Right atrium auricular region (tissue), 2 donors: ENCODE results near the gene RPL36AL. TPM values are rescaled to one million over a fixed set of nuclear protein-coding genes. Genes with fewer than 3 reads are reported as not detected.
"Not testable (repeated sequence)": the region's sequence is repeated elsewhere in the genome, so short reads cannot be mapped to it uniquely, and the experiment has no call there.

ENCODE experiments used
- DNase-seq: peaks from one replicate; pipeline ENCODE4 v3.0.0-alpha.2; 2019; ENCODE audit warnings: low spot score
- H3K27ac ChIP-seq, 2 donors: fragments of 200-600 bp; sonication (generic); 1 replicate in 1 of 2; 2 replicates in 1 of 2; pipeline ENCODE4 v1.5.1; 2016 to 2019
- H3K27me3 ChIP-seq, 2 donors: fragments of 200-600 bp; sonication (generic); one replicate each; pipeline versions ENCODE4 v1.5.1 to v1.6.0; 2017 to 2019
- H3K36me3 ChIP-seq: fragments of 200-600 bp; sonication (generic); one replicate; pipeline ENCODE4 v1.5.1; 2016
- H3K4me1 ChIP-seq, 2 donors: fragments of 200-600 bp; sonication (generic); one replicate each; pipeline versions ENCODE4 v1.5.1 to v1.6.0; 2017 to 2019
- H3K4me3 ChIP-seq, 2 donors: fragments of 200-600 bp; sonication (generic); 1 replicate in 1 of 2; 2 replicates in 1 of 2; pipeline ENCODE4 v1.5.1; 2017 to 2019; ENCODE audit warnings: mild to moderate bottlenecking in 1 of 2, moderate library complexity in 1 of 2
- H3K9me3 ChIP-seq, 2 donors: fragments of 200-600 bp; sonication (generic); one replicate each; pipeline ENCODE4 v1.5.1; 2019
- CTCF ChIP-seq, 2 donors: fragments of 200-600 bp; sonication (generic); IDR thresholded peaks; one replicate each; pipeline ENCODE4 v1.5.1; 2019; ENCODE audit warnings: antibody characterized with exemption in 2 of 2
- total RNA-seq, 2 donors: library from RNA; depleted of rRNA; stranded (reverse); fragments of >200 nt; gene quantifications; one replicate each; pipeline ENCODE4 v1.1.0, GENCODE V29; 2016

The RPL36AL gene
- total RNA-seq, 2 donors from 2014 or later, result 133 to 301 TPM

GRCh38 chr14:49619730-49620129 is 696 bp downstream of the RPL36AL start:
- H3K36me3 ChIP-seq, result peaks cover 16% of the 10 kb centered on the region
- H3K27me3 ChIP-seq, result no peaks in the 10 kb centered on the region
- peak overlapping the region; percentile 91 for H3K27ac ChIP-seq
- TF ChIP-seq CTCF (IDR thresholded peaks at IDR 0.05), result no peak
- H3K4me1 ChIP-seq, result peaks cover 0 to 41% of the 10 kb centered on the region in 2 donors
- no peak for DNase-seq
- H3K4me3 ChIP-seq, result peak overlapping the region; percentile 73 to 82
- no peaks in the 10 kb centered on the region for H3K9me3 ChIP-seq

GRCh38 chr14:49619273-49619672 is 1.2 kb downstream of the RPL36AL start:
- not testable (repeated sequence) for H3K27ac ChIP-seq, H3K27me3 ChIP-seq, DNase-seq, H3K9me3 ChIP-seq
- Histone ChIP-seq H3K4me1 (peaks cover 0 to 41% of the 10 kb centered on the region in 2 donors), H3K4me3 (peak overlapping the region; percentile 73 to 82), H3K36me3 (peaks cover 16% of the 10 kb centered on the region)

GRCh38 chr14:49617852-49618519 is 2.4 kb downstream of the RPL36AL start:
- Histone ChIP-seq H3K9me3 (no peaks in the 10 kb centered on the region), H3K27ac (no peak overlapping the region), H3K4me1 (peaks cover 0 to 29% of the 10 kb centered on the region in 2 donors), H3K27me3 (no peaks in the 10 kb centered on the region), H3K36me3 (peaks cover 16% of the 10 kb centered on the region), H3K4me3 (no peak overlapping the region)
- no peak for DNase-seq
- TF ChIP-seq CTCF (IDR thresholded peaks at IDR 0.05), result no peak

GRCh38 chr14:49615776-49616175 is 4.7 kb downstream of the RPL36AL start:
- Histone ChIP-seq H3K4me3 (no peak overlapping the region), H3K4me1 (peaks cover 0 to 12% of the 10 kb centered on the region in 2 donors), H3K27ac (no peak overlapping the region), H3K36me3 (peaks cover 16% of the 10 kb centered on the region), H3K9me3 (no peaks in the 10 kb centered on the region), H3K27me3 (no peaks in the 10 kb centered on the region)
- DNase-seq, result no peak
- TF ChIP-seq CTCF (IDR thresholded peaks at IDR 0.05), result no peak

- TF ChIP-seq CTCF (IDR thresholded peaks at IDR 0.05), result no peak
- Histone ChIP-seq H3K27ac (no peak overlapping the region), H3K27me3 (no peaks in the 10 kb centered on the region), H3K9me3 (no peaks in the 10 kb centered on the region), H3K4me3 (no peak overlapping the region), H3K36me3 (peaks cover 16% of the 10 kb centered on the region), H3K4me1 (peaks cover 0 to 6% of the 10 kb centered on the region in 2 donors)
- no peak for DNase-seq
Measured at GRCh38 chr14:49614196-49614595, 6.2 kb downstream of the RPL36AL start.

GRCh38 chr14:49612671-49613070 is 7.8 kb downstream of the RPL36AL start:
- Histone ChIP-seq H3K4me1 (no peaks in the 10 kb centered on the region), H3K27me3 (no peaks in the 10 kb centered on the region), H3K27ac (no peak overlapping the region), H3K36me3 (peaks cover 3% of the 10 kb centered on the region), H3K4me3 (no peak overlapping the region), H3K9me3 (no peaks in the 10 kb centered on the region)
- TF ChIP-seq CTCF (IDR thresholded peaks at IDR 0.05), result no peak
- DNase-seq, result no peak
